ENCODE measurements around the gene AMH.

The AMH gene

DNA sequence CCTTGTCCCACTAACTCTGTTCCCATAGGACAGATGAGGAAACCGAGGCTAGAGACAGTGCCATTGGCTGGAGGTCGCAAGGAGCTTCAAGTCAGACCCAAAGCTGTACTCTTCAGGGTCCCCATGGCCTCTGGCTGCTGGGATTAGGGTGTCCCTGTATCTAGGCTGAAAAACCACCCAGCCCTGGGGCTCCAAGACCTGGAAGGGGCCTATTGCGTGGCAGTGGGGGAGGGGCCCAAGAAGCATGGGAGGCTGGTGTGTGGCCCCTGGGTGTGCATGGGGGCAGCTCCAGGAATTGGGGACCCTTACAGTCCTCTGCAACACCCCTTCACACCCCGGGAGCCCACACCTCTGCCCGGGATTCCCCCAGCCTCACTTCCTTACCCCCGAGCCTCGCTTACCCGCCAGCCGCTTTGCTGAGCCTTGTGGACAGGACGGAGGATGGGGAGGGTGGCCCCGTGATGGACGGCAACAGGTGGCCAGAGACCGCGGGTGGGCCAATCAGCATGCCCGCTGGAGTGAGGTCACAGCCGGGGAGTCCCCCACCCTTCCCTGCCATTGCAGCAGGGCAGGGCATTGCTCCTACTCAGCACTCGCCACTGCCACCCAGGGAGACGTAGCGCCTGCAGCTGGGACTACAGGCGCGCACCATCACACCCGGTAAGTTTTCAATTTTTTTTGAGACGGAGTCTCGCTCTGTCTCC, 7.0 kb downstream of the AMH start, which contains the start of gene JSRP1:
Gene JSRP1 (minus strand): TSS at position 436 of the 704 bp plus-strand sequence. CDS start 1,103 bp downstream, outside the sequence.
- Histone ChIP-seq H3K4me3 (ENCODE audit: low read length) (peak within 1 kb of the TSS; percentile 79), H3K9ac (ENCODE audit: low read length) (peak within 1 kb of the TSS; percentile 59), H3K4me1 (ENCODE audit: low read length) (peaks cover 29% of the 10 kb centered on the region), H4K20me1 (ENCODE audit: insufficient read depth, low read length) (no peaks in the 10 kb centered on the region), H2AFZ (ENCODE audit: low read depth, low read length) (peak within 1 kb of the TSS; percentile 84; the same call in 1 of the 2 replicates), H3K27ac (ENCODE audit: low read length) (peak within 1 kb of the TSS; percentile 2; the same call in 1 of the 2 replicates), H3K4me2 (ENCODE audit: low read length) (peak within 1 kb of the TSS; percentile 85), H3K27me3 (ENCODE audit: low read depth, low read length) (no peaks in the 10 kb centered on the region), H3K9me3 (ENCODE audit: insufficient read depth, low read length) (no peaks in the 10 kb centered on the region), H3K36me3 (replicated peaks; ENCODE audit: low read depth, low read length) (peaks cover 7% of the 10 kb centered on the region), H3K79me2 (ENCODE audit: low read length) (no peaks in the 10 kb centered on the region)
- no peak for TF ChIP-seq EZH2phosphoT487 (IDR thresholded peaks at IDR 0.05; ENCODE audit: low read depth)
- TF ChIP-seq, protein P1, sequence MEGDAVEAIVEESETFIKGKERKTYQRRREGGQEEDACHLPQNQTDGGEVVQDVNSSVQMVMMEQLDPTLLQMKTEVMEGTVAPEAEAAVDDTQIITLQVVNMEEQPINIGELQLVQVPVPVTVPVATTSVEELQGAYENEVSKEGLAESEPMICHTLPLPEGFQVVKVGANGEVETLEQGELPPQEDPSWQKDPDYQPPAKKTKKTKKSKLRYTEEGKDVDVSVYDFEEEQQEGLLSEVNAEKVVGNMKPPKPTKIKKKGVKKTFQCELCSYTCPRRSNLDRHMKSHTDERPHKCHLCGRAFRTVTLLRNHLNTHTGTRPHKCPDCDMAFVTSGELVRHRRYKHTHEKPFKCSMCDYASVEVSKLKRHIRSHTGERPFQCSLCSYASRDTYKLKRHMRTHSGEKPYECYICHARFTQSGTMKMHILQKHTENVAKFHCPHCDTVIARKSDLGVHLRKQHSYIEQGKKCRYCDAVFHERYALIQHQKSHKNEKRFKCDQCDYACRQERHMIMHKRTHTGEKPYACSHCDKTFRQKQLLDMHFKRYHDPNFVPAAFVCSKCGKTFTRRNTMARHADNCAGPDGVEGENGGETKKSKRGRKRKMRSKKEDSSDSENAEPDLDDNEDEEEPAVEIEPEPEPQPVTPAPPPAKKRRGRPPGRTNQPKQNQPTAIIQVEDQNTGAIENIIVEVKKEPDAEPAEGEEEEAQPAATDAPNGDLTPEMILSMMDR (IDR thresholded peaks at IDR 0.05; ENCODE audit: low read depth, low read length): peak; percentile 12; the same call in 1 of the 2 replicates

DNA sequence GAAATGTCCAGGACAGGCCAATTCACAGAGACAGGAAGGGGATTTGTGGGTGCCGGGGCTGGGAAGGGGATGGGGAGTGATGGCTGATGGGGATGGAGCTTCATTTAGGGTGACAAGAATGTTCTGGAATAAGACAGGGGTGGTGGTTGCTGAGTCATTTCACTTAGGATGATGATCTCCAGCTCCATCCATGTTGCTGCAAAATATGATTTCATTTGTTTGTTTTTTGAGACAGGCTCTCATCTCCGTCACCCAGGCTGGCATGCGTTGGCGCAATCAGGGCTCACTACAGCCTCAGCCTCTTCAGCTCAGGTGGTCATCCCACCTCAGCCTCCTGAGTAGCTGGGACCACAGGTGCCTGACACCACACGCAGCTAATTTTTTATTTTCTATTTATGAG, 10.2 kb downstream of the AMH start:
- no peak for TF ChIP-seq EZH2phosphoT487 (IDR thresholded peaks at IDR 0.05; ENCODE audit: low read depth)
- TF ChIP-seq, protein P1 (IDR thresholded peaks at IDR 0.05; ENCODE audit: low read depth, low read length): no peak
- no peaks in the 10 kb centered on the region for H3K79me2 ChIP-seq (ENCODE audit: low read length)
- no peak overlapping the region for H3K4me2 ChIP-seq (ENCODE audit: low read length)
- no peak overlapping the region for H3K4me3 ChIP-seq (ENCODE audit: low read length)
- no peak overlapping the region for H2AFZ ChIP-seq (ENCODE audit: low read depth, low read length)
- no peak overlapping the region for H3K27ac ChIP-seq (ENCODE audit: low read length)
- no peak overlapping the region for H3K9ac ChIP-seq (ENCODE audit: low read length)
- no peaks in the 10 kb centered on the region for H3K9me3 ChIP-seq (ENCODE audit: insufficient read depth, low read length)
- peaks cover 31% of the 10 kb centered on the region for H3K4me1 ChIP-seq (ENCODE audit: low read length)
- H3K27me3 ChIP-seq (ENCODE audit: low read depth, low read length): no peaks in the 10 kb centered on the region
- no peaks in the 10 kb centered on the region for H3K36me3 ChIP-seq (replicated peaks; ENCODE audit: low read depth, low read length)
- H4K20me1 ChIP-seq (ENCODE audit: insufficient read depth, low read length): no peaks in the 10 kb centered on the region

DNA sequence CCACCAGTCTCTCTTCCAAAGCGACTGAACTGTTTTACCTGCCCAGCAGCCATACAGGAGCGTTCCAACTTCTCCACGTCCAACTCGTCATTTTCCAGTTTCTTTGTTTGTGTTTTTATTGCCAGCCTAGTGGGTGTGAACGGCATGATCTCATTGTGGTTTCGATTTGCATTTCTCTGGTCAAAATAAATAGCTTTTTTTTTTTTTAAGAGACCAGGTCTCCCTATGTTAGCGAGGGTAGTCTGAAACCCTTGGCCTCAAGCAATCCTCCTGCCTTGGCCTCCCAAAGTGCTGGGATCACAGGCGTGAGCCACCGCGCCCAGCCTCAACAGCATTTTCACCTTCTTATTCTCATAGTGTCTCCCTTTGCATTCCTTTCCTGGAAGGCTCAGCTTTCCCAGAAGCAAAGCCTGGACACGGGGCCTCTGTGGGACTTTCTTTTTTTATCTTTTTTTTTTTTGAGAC, 11.2 kb downstream of the AMH start:
- no peak overlapping the region for H2AFZ ChIP-seq (ENCODE audit: low read depth, low read length)
- H3K27me3 ChIP-seq (ENCODE audit: low read depth, low read length): no peaks in the 10 kb centered on the region
- no peak overlapping the region for H3K27ac ChIP-seq (ENCODE audit: low read length)
- no peaks in the 10 kb centered on the region for H4K20me1 ChIP-seq (ENCODE audit: insufficient read depth, low read length)
- TF ChIP-seq, protein P1 (IDR thresholded peaks at IDR 0.05; ENCODE audit: low read depth, low read length): no peak
- TF ChIP-seq EZH2phosphoT487 (IDR thresholded peaks at IDR 0.05; ENCODE audit: low read depth): no peak
- no peak overlapping the region for H3K4me2 ChIP-seq (ENCODE audit: low read length)
- H3K4me3 ChIP-seq (ENCODE audit: low read length): no peak overlapping the region
- H3K9me3 ChIP-seq (ENCODE audit: insufficient read depth, low read length): no peaks in the 10 kb centered on the region
- no peaks in the 10 kb centered on the region for H3K79me2 ChIP-seq (ENCODE audit: low read length)
- H3K4me1 ChIP-seq (ENCODE audit: low read length): peaks cover 36% of the 10 kb centered on the region
- no peaks in the 10 kb centered on the region for H3K36me3 ChIP-seq (replicated peaks; ENCODE audit: low read depth, low read length)
- H3K9ac ChIP-seq (ENCODE audit: low read length): no peak overlapping the region

DNA sequence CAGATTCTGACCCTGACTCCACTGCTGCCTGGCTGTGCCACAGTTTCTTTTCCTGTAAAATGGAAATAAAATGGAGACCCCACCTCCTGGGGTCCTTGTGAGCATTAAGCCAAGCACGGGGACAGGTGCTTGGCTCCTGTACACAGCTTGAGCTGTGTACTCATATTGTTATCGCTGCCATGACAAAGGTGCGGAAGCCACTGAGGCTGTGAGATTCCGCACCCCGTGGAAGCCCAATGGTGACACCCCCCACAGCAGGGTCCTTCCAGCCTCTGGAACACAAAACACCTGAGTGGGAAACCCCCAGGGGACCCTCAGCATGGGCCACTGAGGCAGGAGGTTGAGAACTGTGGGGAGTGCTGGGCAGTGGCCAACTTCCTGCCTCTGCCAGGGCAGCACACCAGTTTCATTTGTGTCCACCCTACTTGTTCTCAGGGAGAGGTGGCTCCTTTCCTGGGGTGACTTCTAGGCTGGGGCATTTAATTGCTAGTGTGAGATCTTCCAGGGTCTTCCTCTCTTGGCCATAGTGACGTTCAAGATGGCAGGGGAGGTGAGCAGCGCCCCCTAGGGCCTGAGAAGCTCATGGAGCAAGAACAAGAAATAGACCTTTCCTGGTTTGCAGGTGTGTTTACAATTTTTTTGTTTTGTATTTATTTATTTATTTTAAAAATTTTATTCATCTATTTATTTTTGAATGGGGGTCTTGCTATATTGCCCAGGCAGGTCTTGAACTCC, 12.5 kb downstream of the AMH start:
- H3K27ac ChIP-seq (ENCODE audit: low read length): no peak overlapping the region
- H3K36me3 ChIP-seq (replicated peaks; ENCODE audit: low read depth, low read length): no peaks in the 10 kb centered on the region
- H3K4me2 ChIP-seq (ENCODE audit: low read length): no peak overlapping the region
- TF ChIP-seq EZH2phosphoT487 (IDR thresholded peaks at IDR 0.05; ENCODE audit: low read depth): no peak
- TF ChIP-seq, protein P1 (IDR thresholded peaks at IDR 0.05; ENCODE audit: low read depth, low read length): peak; percentile 68
- H3K79me2 ChIP-seq (ENCODE audit: low read length): no peaks in the 10 kb centered on the region
- H2AFZ ChIP-seq (ENCODE audit: low read depth, low read length): no peak overlapping the region
- H4K20me1 ChIP-seq (ENCODE audit: insufficient read depth, low read length): no peaks in the 10 kb centered on the region
- peaks cover 36% of the 10 kb centered on the region for H3K4me1 ChIP-seq (ENCODE audit: low read length)
- H3K27me3 ChIP-seq (ENCODE audit: low read depth, low read length): no peaks in the 10 kb centered on the region
- no peak overlapping the region for H3K9ac ChIP-seq (ENCODE audit: low read length)
- H3K9me3 ChIP-seq (ENCODE audit: insufficient read depth, low read length): no peaks in the 10 kb centered on the region
- no peak overlapping the region for H3K4me3 ChIP-seq (ENCODE audit: low read length)
